A673 (cell line): Measurements from ENCODE around the gene CMTM7.

ENCODE experiments used
- CTCF ChIP-seq: fragments of 300-800, 200-600 bp; sonication (generic); conservative IDR thresholded peaks from 2 replicates; pipeline ENCODE4 v1.5.1; 2017; ENCODE audit warnings: low read depth, mild to moderate bottlenecking, antibody characterized with exemption, low read length, moderate library complexity, mixed read lengths
- EZH2 ChIP-seq: fragments of 200-600 bp; sonication (generic); IDR thresholded peaks from 2 replicates; pipeline ENCODE4 v1.6.1; 2017; ENCODE audit warnings: borderline replicate concordance, low read depth, mild to moderate bottlenecking, mixed read lengths, antibody characterized with exemption, low read length; ENCODE audit not compliant: poor library complexity, severe bottlenecking

DNA sequence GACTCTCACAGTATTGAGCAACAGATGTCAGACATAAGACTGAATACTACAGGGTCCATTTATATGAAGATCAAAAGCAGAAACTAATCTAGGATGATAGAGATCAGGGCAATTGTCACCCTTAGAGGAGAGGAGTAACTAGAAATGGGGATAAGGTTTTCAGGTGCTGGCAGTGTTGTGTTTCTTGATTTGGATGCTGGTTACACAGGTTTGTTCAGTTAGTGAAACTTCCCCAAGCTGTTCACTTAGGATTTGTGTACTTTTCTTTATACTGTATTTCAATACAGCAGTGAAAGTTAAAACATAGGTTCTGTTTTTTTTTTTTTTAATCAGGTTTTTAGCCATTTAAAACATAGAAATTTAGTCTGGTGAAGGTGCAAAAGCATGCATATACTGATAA is 39.1 kb upstream of the CMTM7 start:
- TF ChIP-seq CTCF (no peak), EZH2 (no peak)
